Measurements from ENCODE around the gene SERPINE2.

GRCh38 chr2:224075588-224075987 is 36.5 kb upstream of the SERPINE2 start:
- TF ChIP-seq POLR2A (IDR thresholded peaks at IDR 0.05; ENCODE audit: low read depth, low read length): no peak
- no peak for TF ChIP-seq POLR2AphosphoS5 (IDR thresholded peaks at IDR 0.05; ENCODE audit: low read depth, low read length)
- no peak for TF ChIP-seq TAF1 (IDR thresholded peaks at IDR 0.05; ENCODE audit: borderline replicate concordance, low read depth, low read length)
